Breast epithelium (tissue), 4 donors: ENCODE results near the gene SPACA6. TPM values are rescaled to one million over a fixed set of nuclear protein-coding genes. Genes with fewer than 3 reads are reported as not detected.

Experiments
- DNase-seq, 2 donors: peaks; one replicate each; pipeline ENCODE4 v3.0.0-alpha.2; 2019; ENCODE audit warnings: low spot score in 2 of 2
- H3K27ac ChIP-seq, 2 donors: fragments of 200-600 bp; sonication (generic) in 1 of 2; one replicate each; pipeline ENCODE4 v1.5.1; 2016 to 2019; ENCODE audit warnings: mild to moderate bottlenecking in 1 of 2
- H3K27me3 ChIP-seq, 2 donors: fragments of 200-600 bp; sonication (generic) in 1 of 2; one replicate each; pipeline versions ENCODE4 v1.5.1 to v1.6.0; 2017 to 2019; ENCODE audit warnings: control low read depth in 1 of 2, mild to moderate bottlenecking in 1 of 2
- H3K36me3 ChIP-seq: fragments of 200-600 bp; one replicate; pipeline ENCODE4 v1.5.1; 2019
- H3K4me1 ChIP-seq, 2 donors: fragments of 200-600 bp; sonication (generic); one replicate each; pipeline ENCODE4 v1.5.1; 2016 to 2019; ENCODE audit warnings: control low read depth in 1 of 2
- H3K4me3 ChIP-seq, 3 donors: fragments of 200-600 bp; sonication (generic); 1 replicate in 2 of 3; 2 replicates in 1 of 3; pipeline ENCODE4 v1.5.1; 2016 to 2019; ENCODE audit warnings: mild to moderate bottlenecking in 3 of 3, moderate library complexity in 2 of 3
- H3K9me3 ChIP-seq, 2 donors: fragments of 200-600 bp; sonication (generic) in 1 of 2; one replicate each; pipeline ENCODE4 v1.5.1; 2016 to 2019; ENCODE audit warnings: control low read depth in 1 of 2
- CTCF ChIP-seq, 3 donors: fragments of 450-650 bp; IDR thresholded peaks; one replicate each; pipeline ENCODE4 v1.5.1; 2016 to 2017; ENCODE audit warnings: antibody characterized with exemption in 3 of 3, mild to moderate bottlenecking in 3 of 3, moderate library complexity in 3 of 3
- POLR2A ChIP-seq: fragments of 450-650 bp; IDR thresholded peaks from one replicate; pipeline ENCODE4 v1.6.1; 2016; ENCODE audit warnings: antibody characterized with exemption, mild to moderate bottlenecking, moderate library complexity
- POLR2AphosphoS5 ChIP-seq, 3 donors: sonication (generic); formaldehyde crosslinking; IDR thresholded peaks; one replicate each; pipeline ENCODE4 v1.6.1; 2017; ENCODE audit warnings: antibody characterized with exemption in 3 of 3
- intact Hi-C: fragments of 100-400 bp; cut with DNase I; formaldehyde crosslinking; loops from one replicate; pipeline ENCODE4 v1.15.1; 2023; ENCODE audit warnings: low total_unique reads
- total RNA-seq, 3 donors: library from RNA; depleted of rRNA; stranded (reverse); fragments of >200 nt; gene quantifications; one replicate each; pipeline ENCODE4 v1.1.0, GENCODE V29; 2016

The SPACA6 gene
- total RNA-seq, 3 donors from 2014 or later, result 9.1 to 29.3 (median 27.2) TPM

DNA sequence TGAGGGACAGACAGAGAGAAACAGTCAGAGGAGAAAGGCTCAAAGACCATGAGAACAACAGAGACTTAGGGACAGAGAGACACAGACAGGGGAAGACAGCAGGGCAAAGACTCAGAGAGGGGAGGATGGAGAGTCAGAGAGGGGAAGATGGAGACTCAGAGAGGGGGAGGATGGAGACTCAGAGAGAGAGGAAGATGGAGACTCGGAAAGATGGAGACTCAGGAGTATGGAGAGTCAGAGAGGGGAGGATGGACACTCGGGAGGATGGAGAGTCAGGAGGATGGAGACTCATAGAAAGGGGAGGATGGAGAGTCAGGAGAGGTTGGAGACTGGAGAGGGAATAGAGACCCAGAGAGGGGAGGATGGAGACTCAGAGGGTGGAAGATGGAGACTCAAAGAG is 689 bp downstream of the SPACA6 start:
- TF ChIP-seq POLR2AphosphoS5 (IDR thresholded peaks at IDR 0.05) (no peak), POLR2A (no peak), CTCF (IDR thresholded peaks at IDR 0.05) (no peak)
- intact Hi-C loops, result no loop called here
- Histone ChIP-seq H3K4me3 (no peak overlapping the region), H3K4me1 (peaks cover 8 to 18% of the 10 kb centered on the region in 2 donors), H3K27ac (peak overlapping the region in 1 of 2 donors; percentile 96), H3K9me3 (no peaks in the 10 kb centered on the region), H3K27me3 (no peaks in the 10 kb centered on the region), H3K36me3 (no peaks in the 10 kb centered on the region)
- no peak for DNase-seq

GRCh38 chr19:51694318-51695085 is 1.4 kb downstream of the SPACA6 start:
- intact Hi-C loops, result no loop called here
- Histone ChIP-seq H3K9me3 (no peaks in the 10 kb centered on the region), H3K36me3 (no peaks in the 10 kb centered on the region), H3K27ac (peak overlapping the region in 1 of 2 donors; percentile 43), H3K4me1 (peaks cover 8 to 18% of the 10 kb centered on the region in 2 donors), H3K27me3 (no peaks in the 10 kb centered on the region), H3K4me3 (no peak overlapping the region)
- no peak for DNase-seq
- no peak for TF ChIP-seq POLR2A
- TF ChIP-seq POLR2AphosphoS5 (IDR thresholded peaks at IDR 0.05), result no peak
- TF ChIP-seq CTCF (IDR thresholded peaks at IDR 0.05), result no peak

GRCh38 chr19:51695088-51695487 is 2.0 kb downstream of the SPACA6 start:
- no peak for DNase-seq
- Histone ChIP-seq H3K27ac (peak overlapping the region; percentile 13 to 43), H3K4me1 (peaks cover 8 to 18% of the 10 kb centered on the region in 2 donors), H3K9me3 (no peaks in the 10 kb centered on the region), H3K36me3 (no peaks in the 10 kb centered on the region), H3K27me3 (no peaks in the 10 kb centered on the region), H3K4me3 (no peak overlapping the region)
- TF ChIP-seq POLR2AphosphoS5 (IDR thresholded peaks at IDR 0.05), result no peak
- TF ChIP-seq CTCF (IDR thresholded peaks at IDR 0.05), result no peak
- no peak for TF ChIP-seq POLR2A
- intact Hi-C loops, result no loop called here

DNA sequence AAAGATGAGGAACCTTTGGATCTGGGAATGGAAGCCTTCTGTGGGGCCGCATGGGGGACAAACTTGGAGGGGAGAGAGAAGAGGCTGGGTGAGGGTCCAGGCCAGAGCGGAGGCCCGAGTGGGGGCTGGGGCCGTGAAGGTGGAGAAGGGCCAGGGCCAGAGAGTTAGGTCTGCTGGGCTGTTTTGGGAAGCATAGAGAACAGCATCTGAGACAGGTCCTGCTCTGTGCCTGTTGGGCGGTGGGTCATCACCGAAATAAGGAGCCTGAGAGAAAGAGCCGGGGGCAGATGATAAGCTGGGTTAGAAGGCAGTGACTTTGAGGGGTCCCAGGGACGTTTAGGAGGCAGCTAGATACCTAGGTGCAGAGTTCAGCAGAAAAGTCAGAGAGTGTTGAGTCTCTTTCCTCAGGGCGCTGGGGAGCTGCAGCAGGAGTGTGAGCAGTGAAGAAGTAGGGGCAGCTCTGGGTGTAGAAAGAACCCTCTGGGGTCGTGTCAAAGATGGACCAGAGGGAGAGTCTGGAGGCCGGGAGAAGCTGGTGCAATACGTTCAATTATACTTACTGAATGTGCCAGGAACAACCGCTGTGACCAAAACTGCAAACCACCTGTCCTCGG is 2.7 kb downstream of the SPACA6 start:
- H3K9me3 ChIP-seq, result no peaks in the 10 kb centered on the region
- peak overlapping the region; percentile 13 to 43 for H3K27ac ChIP-seq
- TF ChIP-seq CTCF (IDR thresholded peaks at IDR 0.05) (no peak), POLR2AphosphoS5 (IDR thresholded peaks at IDR 0.05) (no peak), POLR2A (no peak)
- no peaks in the 10 kb centered on the region for H3K27me3 ChIP-seq
- peaks cover 8 to 18% of the 10 kb centered on the region in 2 donors for H3K4me1 ChIP-seq
- no peak for DNase-seq
- intact Hi-C loops, result no loop called here
- no peak overlapping the region for H3K4me3 ChIP-seq
- H3K36me3 ChIP-seq, result no peaks in the 10 kb centered on the region

GRCh38 chr19:51696606-51697005 is 3.5 kb downstream of the SPACA6 start:
- TF ChIP-seq POLR2AphosphoS5 (IDR thresholded peaks at IDR 0.05) (no peak), CTCF (IDR thresholded peaks at IDR 0.05) (no peak), POLR2A (no peak)
- H3K27me3 ChIP-seq, result no peaks in the 10 kb centered on the region
- no peaks in the 10 kb centered on the region for H3K36me3 ChIP-seq
- no peak for DNase-seq
- no peak overlapping the region for H3K4me3 ChIP-seq
- intact Hi-C loops, result loop anchor here (1.0 kb wide), 1 partner anchor 12 kb away; no protein-coding TSS in a partner anchor
- H3K4me1 ChIP-seq, result peaks cover 6 to 14% of the 10 kb centered on the region in 2 donors
- H3K9me3 ChIP-seq, result no peaks in the 10 kb centered on the region
- H3K27ac ChIP-seq, result no peak overlapping the region
